GM12878 (cell line): ENCODE measurements around the gene AQP2. TPM values are rescaled to one million over a fixed set of nuclear protein-coding genes. Genes with fewer than 3 reads are reported as not detected.

ENCODE experiments used
- ATAC-seq: fragments of 200-7000 bp; cut with Tn5 transposase; 3 replicates; pipeline ENCODE4 v1.9.1; 2020; ENCODE audit warnings: mild to moderate bottlenecking, moderate library complexity
- BruUV-seq: library from RNA; stranded (reverse); fragments of 400-500 nt; replicated peaks from 2 replicates; lab custom pipeline; 2021; lab: Mats Ljungman, UMichigan
- CTCF ChIA-PET: fragments of 300-600 bp; sonication (Branson Sonifier 250); formaldehyde crosslinking; extraction: SDS; loops from one replicate; lab custom pipeline; 2021; ENCODE audit warnings: inconsistent platforms; lab: Yijun Ruan, JAX
- POLR2A ChIA-PET: fragments of 350-600 bp; formaldehyde crosslinking; extraction: SDS; loops from one replicate; lab custom pipeline; 2021; ENCODE audit warnings: inconsistent platforms; lab: Charles Lee
- RAD21 ChIA-PET: fragments of 300-600 bp; sonication (Branson Sonifier 250); formaldehyde crosslinking; loops from one replicate; lab custom pipeline; 2023; ENCODE audit warnings: antibody characterized with exemption; ENCODE audit not compliant: unreplicated experiment; lab: Charles Lee
- SMC1A ChIA-PET: fragments of 300-600 bp; sonication (Branson Sonifier 250); formaldehyde crosslinking; loops from one replicate; lab custom pipeline; 2023; ENCODE audit not compliant: unreplicated experiment, uncharacterized antibody; lab: Charles Lee
- DNase-seq: peaks from one replicate; pipeline ENCODE4 v3.0.0-alpha.2; 2011; ENCODE audit warnings: low read depth, low spot score
- FAIRE-seq: peaks from 3 replicates; lab custom pipeline; 2011; peaks lifted over from hg19 to GRCh38; lab: Jason Lieb, UNC
- H2AFZ ChIP-seq: 2 replicates; pipeline ENCODE4 v1.6.0; 2011; ENCODE audit warnings: low read depth, low read length, control low read depth; ENCODE audit not compliant: control insufficient read depth
- H3K27ac ChIP-seq: 2 replicates; pipeline ENCODE4 v1.5.1; 2011; ENCODE audit warnings: control low read depth; ENCODE audit not compliant: control insufficient read depth, insufficient read depth
- H3K27me3 ChIP-seq, 2 experiments: replicated peaks in 1 of 2; 2 replicates each; pipeline versions ENCODE4 v1.6.0 to v1.6.1; 2011; ENCODE audit warnings: low read length in 1 of 2; ENCODE audit not compliant: control insufficient read depth in 2 of 2, insufficient read depth in 2 of 2
- H3K36me3 ChIP-seq, 2 experiments: 2 replicates each; pipeline ENCODE4 v1.5.1; 2011; ENCODE audit warnings: low read length in 1 of 2; ENCODE audit not compliant: control insufficient read depth in 2 of 2, insufficient read depth in 2 of 2
- H3K4me1 ChIP-seq: 2 replicates; pipeline ENCODE4 v1.6.1; 2011; ENCODE audit warnings: mild to moderate bottlenecking, low read length, moderate library complexity, mixed read lengths; ENCODE audit not compliant: control insufficient read depth, insufficient read depth
- H3K4me2 ChIP-seq: 2 replicates; pipeline ENCODE4 v1.6.0; 2011; ENCODE audit warnings: control low read depth; ENCODE audit not compliant: control insufficient read depth, insufficient read depth
- H3K4me3 ChIP-seq: fragments of 200-600 bp; sonication (generic); 2 replicates; pipeline ENCODE4 v1.5.1; 2016
- H3K79me2 ChIP-seq: 2 replicates; pipeline ENCODE4 v1.6.0; 2011; ENCODE audit warnings: low read length; ENCODE audit not compliant: control insufficient read depth, insufficient read depth
- H3K9ac ChIP-seq: 2 replicates; pipeline ENCODE4 v1.8.0; 2011; ENCODE audit warnings: low read length, control low read depth, mixed read lengths; ENCODE audit not compliant: control insufficient read depth, insufficient read depth
- H3K9me3 ChIP-seq: replicated peaks from 3 replicates; pipeline ENCODE4 v1.5.1; 2011; ENCODE audit warnings: mild to moderate bottlenecking, low read length; ENCODE audit not compliant: control insufficient read depth, insufficient read depth
- H4K20me1 ChIP-seq: 2 replicates; pipeline ENCODE4 v1.6.0; 2011; ENCODE audit not compliant: control insufficient read depth, insufficient read depth
- ASH2L ChIP-seq: fragments of 300-600, 200-600 bp; sonication (generic); IDR thresholded peaks from 2 replicates; pipeline ENCODE4 v1.6.1; 2017; ENCODE audit warnings: low read depth, mild to moderate bottlenecking, borderline replicate concordance
- BACH1 ChIP-seq: fragments of 450-650 bp; IDR thresholded peaks from 2 replicates; pipeline ENCODE4 v1.6.1; 2017; ENCODE audit warnings: mild to moderate bottlenecking, borderline replicate concordance
- BCL11A ChIP-seq: IDR thresholded peaks from 2 replicates; pipeline ENCODE4 v1.6.1; 2011; ENCODE audit warnings: low read depth, low read length
- CBX3 ChIP-seq: fragments of 200-600 bp; sonication (generic); IDR thresholded peaks from 2 replicates; pipeline ENCODE4 v1.6.1; 2016; ENCODE audit warnings: low read depth, borderline replicate concordance
- EP300 ChIP-seq, 2 experiments: fragments of 150-350 bp in 1 of 2; IDR thresholded peaks; 2 replicates each; pipeline ENCODE4 v1.6.1; 2011 to 2012; ENCODE audit warnings: low read depth in 2 of 2, low read length in 2 of 2, borderline replicate concordance in 1 of 2, improper control_type of control experiment in 1 of 2, inconsistent platforms in 1 of 2; ENCODE audit not compliant: control insufficient read depth in 1 of 2
- LARP7 ChIP-seq: fragments of 450-650 bp; IDR thresholded peaks from 2 replicates; pipeline ENCODE4 v1.6.1; 2017; ENCODE audit warnings: mild to moderate bottlenecking
- NFYA ChIP-seq: IDR thresholded peaks from 2 replicates; pipeline ENCODE4 v1.6.1; 2011; ENCODE audit warnings: low read depth, mild to moderate bottlenecking, low read length, improper control_type of control experiment, borderline replicate concordance
- RB1 ChIP-seq: fragments of 450-650 bp; formaldehyde crosslinking; IDR thresholded peaks from 2 replicates; pipeline ENCODE4 v1.6.1; 2017; ENCODE audit warnings: mild to moderate bottlenecking, borderline replicate concordance
- RFX5 ChIP-seq: IDR thresholded peaks from 2 replicates; pipeline ENCODE4 v1.6.1; 2011; ENCODE audit warnings: low read depth, low read length, improper control_type of control experiment
- SIX5 ChIP-seq: IDR thresholded peaks from 2 replicates; pipeline ENCODE4 v1.6.1; 2011; ENCODE audit warnings: mild to moderate bottlenecking, low read depth, low read length, moderate library complexity; ENCODE audit not compliant: severe bottlenecking
- SMAD1 ChIP-seq: fragments of 450-650 bp; IDR thresholded peaks from 2 replicates; pipeline ENCODE4 v1.6.1; 2018; ENCODE audit warnings: mild to moderate bottlenecking, low read depth; ENCODE audit not compliant: partially characterized antibody
- STAT3 ChIP-seq: IDR thresholded peaks from 2 replicates; pipeline ENCODE4 v1.6.1; 2011; ENCODE audit warnings: low read depth, low read length, improper control_type of control experiment
- ZBED1 ChIP-seq: IDR thresholded peaks from 2 replicates; pipeline ENCODE4 v1.6.1; 2016; ENCODE audit warnings: borderline replicate concordance
- ZNF207 ChIP-seq: fragments of 450-650 bp; IDR thresholded peaks from 2 replicates; pipeline ENCODE4 v1.6.1; 2014; ENCODE audit warnings: antibody characterized with exemption, mild to moderate bottlenecking, borderline replicate concordance
- WGBS: methylation state at CpG from one replicate; pipeline ENCODE4 v1.1.6; 2016; ENCODE audit warnings: low lambda C conversion rate; ENCODE audit not compliant: insufficient replicate concordance, insufficient coverage; ENCODE audit errors: missing lambda C conversion rate; 5-methylcytosine and 5-hydroxymethylcytosine counted together
- in situ Hi-C: fragments of 300-500 bp; cut with MboI; formaldehyde crosslinking; loops from 9 replicates; pipeline ENCODE4 v1.14.3; 2018; ENCODE audit warnings: mixed read lengths
- intact Hi-C: fragments of 100-400 bp; cut with micrococcal nuclease; formaldehyde crosslinking; loops from one replicate; pipeline ENCODE4 v1.14.2; 2022; ENCODE audit not compliant: unreplicated experiment
- polyA plus RNA-seq, 11 experiments: library from polyadenylated mRNA; depleted of rRNA in 4 of 11; unstranded in 6 of 11; stranded (reverse) in 5 of 11; fragments of >200 nt; fragmentation: Nextera tagmentation in 4 of 11; fragmentation: Illumina TruSeq in 1 of 11; extraction: Ambion mirVana in 4 of 11; extraction: Trizol in 1 of 11; gene quantifications; 1 replicate in 1 of 11; 2 replicates in 10 of 11; pipeline versions ENCODE4 v1.2.1 to v1.2.3, GENCODE V29; 2011 to 2016; ENCODE audit warnings: inconsistent platforms in 2 of 11, missing spikeins in 2 of 11, low read depth in 1 of 11
- total RNA-seq, 4 experiments: library from RNA; depleted of rRNA in 3 of 4; stranded (reverse); fragments of >200 nt in 3 of 4; fragmentation: Illumina TruSeq in 1 of 4; extraction: Trizol in 1 of 4; gene quantifications; 2 replicates each; pipeline versions ENCODE4 v1.2.1 to v1.2.3, GENCODE V29; 2013 to 2021
- TF ChIP-seq, protein P1 (sequence below): fragments of 450-650 bp; conservative IDR thresholded peaks from 2 replicates; pipeline ENCODE4 v1.6.1; 2017; ENCODE audit warnings: mild to moderate bottlenecking, moderate library complexity
- TF ChIP-seq, protein P2 (sequence below): fragments of 450-650 bp; IDR thresholded peaks from 2 replicates; pipeline ENCODE4 v1.6.1; 2017; ENCODE audit warnings: mild to moderate bottlenecking

AQP2 gene
- total and polyA plus RNA-seq, 10 of the 15 experiments (the other 5 are each of a cell fraction or from before 2014, with no cell fraction given), result not detected

DNA sequence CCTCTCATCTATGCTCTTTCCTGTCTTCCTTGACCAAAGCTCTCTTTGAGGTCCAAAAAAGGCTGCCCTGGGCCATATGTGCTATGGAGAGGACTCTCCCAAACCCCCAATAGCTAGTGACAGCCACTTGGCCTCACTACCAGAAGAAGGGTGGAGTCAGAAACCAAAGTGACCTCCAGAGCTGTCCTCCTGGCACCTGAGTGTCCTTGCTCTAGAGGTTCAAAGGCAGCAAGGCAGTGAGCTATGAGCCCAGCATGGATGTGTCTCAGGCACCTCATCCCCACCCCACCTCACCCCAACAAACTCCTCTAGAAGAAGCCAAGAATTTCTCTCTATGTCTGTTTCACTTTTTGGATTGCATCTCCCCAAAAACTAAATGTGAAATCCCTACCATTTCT is 7.0 kb downstream of the AQP2 start (continued):
- no peak for TF ChIP-seq NFYA
- TF ChIP-seq STAT3, result no peak

- ChIA-PET POLR2A (no interaction called here), RAD21 (no interaction called here), CTCF (interaction anchor here (0.6 to 3.0 kb wide), 5 partner anchors 8 to 155 kb away, joined by 3 to 9 read pairs (median 3); no protein-coding TSS in a partner anchor), SMC1A (no interaction called here)
- H3K27ac ChIP-seq, result no peak overlapping the region
- no peak overlapping the region for H2AFZ ChIP-seq
- H3K4me2 ChIP-seq, result no peak overlapping the region
- no peaks in the 10 kb centered on the region for H4K20me1 ChIP-seq
- H3K79me2 ChIP-seq, result no peaks in the 10 kb centered on the region
- intact Hi-C loops (no loop called here), in situ Hi-C loops (no loop called here)
- H3K9ac ChIP-seq, result no peak overlapping the region
- no peak for DNase-seq
- H3K27me3 ChIP-seq, result peaks cover 6 to 33% of the 10 kb centered on the region in 2 experiments
- H3K9me3 ChIP-seq, result no peaks in the 10 kb centered on the region; the same call in 1 of the 3 replicates
- H3K4me3 ChIP-seq, result no peak overlapping the region
- no peaks in the 10 kb centered on the region for H3K4me1 ChIP-seq
- no peak; the same call in 2 of the 3 replicates for ATAC-seq
- 1% methylated on average over 11 of the region's 11 CpGs for WGBS
- no TSS peak for BruUV-seq
- H3K36me3 ChIP-seq, result no peaks in the 10 kb centered on the region
- no peak for FAIRE-seq
- TF ChIP-seq RB1 (no peak), RFX5 (no peak), ZNF207 (no peak), SIX5 (no peak), EP300 (IDR thresholded peaks at IDR 0.05; ENCODE audit: borderline replicate concordance in 1 of 2, control insufficient read depth in 1 of 2, low read depth in 2 of 2, low read length in 2 of 2) (no peak), BACH1 (no peak), ASH2L (no peak), LARP7 (no peak), SMAD1 (no peak), CBX3 (no peak), ZBED1 (no peak), BCL11A (no peak)
- TF ChIP-seq, protein P1, sequence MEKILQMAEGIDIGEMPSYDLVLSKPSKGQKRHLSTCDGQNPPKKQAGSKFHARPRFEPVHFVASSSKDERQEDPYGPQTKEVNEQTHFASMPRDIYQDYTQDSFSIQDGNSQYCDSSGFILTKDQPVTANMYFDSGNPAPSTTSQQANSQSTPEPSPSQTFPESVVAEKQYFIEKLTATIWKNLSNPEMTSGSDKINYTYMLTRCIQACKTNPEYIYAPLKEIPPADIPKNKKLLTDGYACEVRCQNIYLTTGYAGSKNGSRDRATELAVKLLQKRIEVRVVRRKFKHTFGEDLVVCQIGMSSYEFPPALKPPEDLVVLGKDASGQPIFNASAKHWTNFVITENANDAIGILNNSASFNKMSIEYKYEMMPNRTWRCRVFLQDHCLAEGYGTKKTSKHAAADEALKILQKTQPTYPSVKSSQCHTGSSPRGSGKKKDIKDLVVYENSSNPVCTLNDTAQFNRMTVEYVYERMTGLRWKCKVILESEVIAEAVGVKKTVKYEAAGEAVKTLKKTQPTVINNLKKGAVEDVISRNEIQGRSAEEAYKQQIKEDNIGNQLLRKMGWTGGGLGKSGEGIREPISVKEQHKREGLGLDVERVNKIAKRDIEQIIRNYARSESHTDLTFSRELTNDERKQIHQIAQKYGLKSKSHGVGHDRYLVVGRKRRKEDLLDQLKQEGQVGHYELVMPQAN, result no peak
- TF ChIP-seq, protein P2, sequence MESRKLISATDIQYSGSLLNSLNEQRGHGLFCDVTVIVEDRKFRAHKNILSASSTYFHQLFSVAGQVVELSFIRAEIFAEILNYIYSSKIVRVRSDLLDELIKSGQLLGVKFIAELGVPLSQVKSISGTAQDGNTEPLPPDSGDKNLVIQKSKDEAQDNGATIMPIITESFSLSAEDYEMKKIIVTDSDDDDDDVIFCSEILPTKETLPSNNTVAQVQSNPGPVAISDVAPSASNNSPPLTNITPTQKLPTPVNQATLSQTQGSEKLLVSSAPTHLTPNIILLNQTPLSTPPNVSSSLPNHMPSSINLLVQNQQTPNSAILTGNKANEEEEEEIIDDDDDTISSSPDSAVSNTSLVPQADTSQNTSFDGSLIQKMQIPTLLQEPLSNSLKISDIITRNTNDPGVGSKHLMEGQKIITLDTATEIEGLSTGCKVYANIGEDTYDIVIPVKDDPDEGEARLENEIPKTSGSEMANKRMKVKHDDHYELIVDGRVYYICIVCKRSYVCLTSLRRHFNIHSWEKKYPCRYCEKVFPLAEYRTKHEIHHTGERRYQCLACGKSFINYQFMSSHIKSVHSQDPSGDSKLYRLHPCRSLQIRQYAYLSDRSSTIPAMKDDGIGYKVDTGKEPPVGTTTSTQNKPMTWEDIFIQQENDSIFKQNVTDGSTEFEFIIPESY, result no peak
Observed at GRCh38 chr12:49959685-49960473, 9.3 kb downstream of the AQP2 start.
